A673 (cell line): ENCODE measurements around the gene TRAPPC14.

ENCODE experiments used
- CTCF ChIP-seq: fragments of 300-800, 200-600 bp; sonication (generic); conservative IDR thresholded peaks from 2 replicates; pipeline ENCODE4 v1.5.1; 2017; ENCODE audit warnings: low read depth, mild to moderate bottlenecking, antibody characterized with exemption, low read length, moderate library complexity, mixed read lengths
- EZH2 ChIP-seq: fragments of 200-600 bp; sonication (generic); IDR thresholded peaks from 2 replicates; pipeline ENCODE4 v1.6.1; 2017; ENCODE audit warnings: borderline replicate concordance, low read depth, mild to moderate bottlenecking, mixed read lengths, antibody characterized with exemption, low read length; ENCODE audit not compliant: poor library complexity, severe bottlenecking

- TF ChIP-seq CTCF, result no peak
- no peak for TF ChIP-seq EZH2
Observed at GRCh38 chr7:100132126-100132525, 26.4 kb downstream of the TRAPPC14 start.
